CD8-positive, alpha-beta memory T cell (primary cell): ENCODE measurements around the gene MAP2K3. TPM values are rescaled to one million over a fixed set of nuclear protein-coding genes. Genes with fewer than 3 reads are reported as not detected.
"Not testable (repeated sequence)": the region's sequence is repeated elsewhere in the genome, so short reads cannot be mapped to it uniquely, and the experiment has no call there.

ENCODE experiments used
- CTCF ChIA-PET: fragments of 350-600 bp; sonication (Branson Sonifier 250); formaldehyde crosslinking; loops from one replicate; lab custom pipeline; 2021; ENCODE audit warnings: antibody characterized with exemption; lab: Charles Lee
- POLR2A ChIA-PET: fragments of 350-600 bp; sonication (Branson Sonifier 250); formaldehyde crosslinking; loops from one replicate; lab custom pipeline; 2021; ENCODE audit warnings: antibody characterized with exemption; lab: Charles Lee
- DNase-seq, 5 donors: peaks; one replicate each; pipeline versions ENCODE4 v3.0.0 to v3.0.0-alpha.2; 2020 to 2022; ENCODE audit warnings: mixed read lengths in 1 of 5
- H3K27ac ChIP-seq: one replicate; pipeline ENCODE4 v1.7.0; 2013; ENCODE audit warnings: low read depth, mild to moderate bottlenecking, low read length, moderate library complexity
- H3K27me3 ChIP-seq: 2 replicates; pipeline ENCODE4 v1.7.0; 2013; ENCODE audit warnings: low read length, mild to moderate bottlenecking; ENCODE audit not compliant: insufficient read depth, poor library complexity, severe bottlenecking
- H3K36me3 ChIP-seq: 2 replicates; pipeline ENCODE4 v1.7.0; 2013; ENCODE audit warnings: mild to moderate bottlenecking, low read length, moderate library complexity; ENCODE audit not compliant: insufficient read depth
- H3K4me1 ChIP-seq: 2 replicates; pipeline ENCODE4 v1.7.0; 2013; ENCODE audit warnings: mild to moderate bottlenecking, low read length, moderate library complexity; ENCODE audit not compliant: insufficient read depth
- H3K4me3 ChIP-seq: 2 replicates; pipeline ENCODE4 v1.7.0; 2013; ENCODE audit warnings: mild to moderate bottlenecking, low read length
- H3K9me3 ChIP-seq: 2 replicates; pipeline ENCODE4 v1.7.0; 2013; ENCODE audit warnings: mild to moderate bottlenecking, low read length
- H3K27ac Mint-ChIP-seq, 8 donors: one replicate each; pipeline ENCODE4 v1.8.0; 2020 to 2021; ENCODE audit warnings: mixed read lengths in 8 of 8, mild to moderate bottlenecking in 6 of 8, inconsistent platforms in 3 of 8, moderate library complexity in 3 of 8
- H3K27me3 Mint-ChIP-seq, 2 donors: one replicate each; pipeline ENCODE4 v1.8.0; 2020 to 2021; ENCODE audit warnings: mixed read lengths in 2 of 2, mild to moderate bottlenecking in 1 of 2, moderate library complexity in 1 of 2
- H3K36me3 Mint-ChIP-seq, 3 donors: one replicate each; pipeline ENCODE4 v1.8.0; 2020 to 2021; ENCODE audit warnings: mixed read lengths in 3 of 3, inconsistent platforms in 1 of 3, mild to moderate bottlenecking in 1 of 3
- H3K4me1 Mint-ChIP-seq, 3 donors: one replicate each; pipeline ENCODE4 v1.8.0; 2020 to 2021; ENCODE audit warnings: mixed read lengths in 3 of 3, inconsistent platforms in 1 of 3, mild to moderate bottlenecking in 1 of 3
- H3K4me3 Mint-ChIP-seq, 7 donors: one replicate each; pipeline ENCODE4 v1.8.0; 2020 to 2021; ENCODE audit warnings: mixed read lengths in 7 of 7, mild to moderate bottlenecking in 6 of 7, moderate library complexity in 4 of 7, inconsistent platforms in 2 of 7
- H3K9me3 Mint-ChIP-seq, 5 donors: one replicate each; pipeline ENCODE4 v1.8.0; 2020 to 2022; ENCODE audit warnings: mixed read lengths in 5 of 5, mild to moderate bottlenecking in 3 of 5, moderate library complexity in 2 of 5, inconsistent platforms in 1 of 5
- polyA plus RNA-seq: library from polyadenylated mRNA; unstranded; fragments of 300-500 nt; fragmentation: Illumina TruSeq; gene quantifications from one replicate; pipeline ENCODE4 v1.2.3, GENCODE V29; 2021
- total RNA-seq, 2 experiments: library from RNA; stranded (reverse); gene quantifications; one replicate each; pipeline ENCODE4 v1.2.3, GENCODE V29; 2021

Gene MAP2K3
- total and polyA plus RNA-seq, 3 experiments from 2014 or later, result 99.8 to 150 (median 139) TPM

GRCh38 chr17:21318856-21319255, 34.3 kb downstream of the MAP2K3 start:
- H3K27me3 ChIP-seq, H3K27ac ChIP-seq, H3K27ac Mint-ChIP-seq, H3K36me3 ChIP-seq, H3K9me3 Mint-ChIP-seq, H3K4me3 Mint-ChIP-seq, H3K4me1 ChIP-seq, POLR2A ChIA-PET, CTCF ChIA-PET, H3K27me3 Mint-ChIP-seq, H3K9me3 ChIP-seq, H3K4me3 ChIP-seq, H3K4me1 Mint-ChIP-seq: not testable (repeated sequence)
- peaks cover 0 to 14% (median 0%) of the 10 kb centered on the region in 3 donors for H3K36me3 Mint-ChIP-seq
- DNase-seq, result peak in 1 of 5 donors; percentile 39

DNA sequence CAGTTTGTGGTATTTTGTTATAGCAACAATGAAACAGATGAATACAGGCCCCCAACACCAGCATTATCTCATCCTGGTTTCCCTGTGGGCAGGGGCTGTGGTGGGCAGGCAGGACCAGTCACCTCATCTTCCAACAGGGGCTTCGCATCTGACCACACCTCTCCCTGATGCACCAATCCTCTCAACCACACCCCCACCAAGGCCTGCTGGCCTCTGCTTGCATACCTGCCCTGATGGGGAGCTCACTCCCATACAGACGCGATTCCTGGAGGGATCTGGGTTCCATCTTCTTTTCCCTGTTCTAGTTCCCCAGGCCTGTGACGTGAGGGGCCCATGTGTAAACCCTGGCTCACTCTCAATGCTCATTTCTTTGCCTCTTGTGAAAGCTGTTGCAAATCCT, 34.7 kb downstream of the MAP2K3 start:
- H3K9me3 Mint-ChIP-seq, POLR2A ChIA-PET, H3K4me3 ChIP-seq, CTCF ChIA-PET, H3K9me3 ChIP-seq, H3K4me1 ChIP-seq, H3K27me3 Mint-ChIP-seq, H3K27ac ChIP-seq, H3K4me1 Mint-ChIP-seq, H3K36me3 Mint-ChIP-seq, H3K27me3 ChIP-seq, H3K36me3 ChIP-seq: not testable (repeated sequence)
- DNase-seq, result peak in 1 of 5 donors; percentile 29
- H3K27ac Mint-ChIP-seq, result peak overlapping the region in 1 of 8 donors; percentile 43
- peak overlapping the region in 1 of 7 donors; percentile 8 for H3K4me3 Mint-ChIP-seq

DNA sequence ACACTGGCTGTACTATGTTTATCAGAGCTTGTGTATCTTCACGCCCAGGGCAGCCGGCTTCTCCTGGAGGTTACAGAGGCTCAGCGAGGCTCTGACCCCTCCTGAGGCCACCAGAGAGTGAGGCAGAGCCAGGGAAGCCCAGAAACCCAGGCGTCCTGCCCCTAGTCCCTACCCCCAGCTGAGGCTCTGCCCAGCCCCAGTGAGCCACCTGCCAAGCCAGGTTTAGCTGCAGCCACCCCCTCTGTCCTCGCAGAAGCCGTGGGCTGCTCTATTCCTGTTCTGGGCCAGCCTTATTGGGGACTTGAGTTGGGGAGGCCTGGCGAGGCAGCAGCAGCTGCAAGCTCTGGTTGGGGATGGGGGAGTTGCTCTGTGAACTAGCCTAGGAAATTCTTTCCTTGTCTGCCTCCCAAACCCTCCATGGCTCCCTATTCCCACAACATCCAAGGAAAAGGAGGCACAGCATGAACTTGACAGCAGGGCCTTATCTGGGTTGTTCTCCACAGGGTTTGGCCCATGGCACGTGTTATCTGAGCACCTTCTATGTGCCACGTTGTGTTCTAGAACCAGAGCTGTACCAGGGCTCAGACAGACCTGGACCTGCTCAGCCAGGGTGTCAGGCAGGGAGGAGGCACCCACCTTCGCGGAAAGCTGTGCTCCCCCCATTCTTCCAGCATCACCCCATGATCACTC, 35.3 kb downstream of the MAP2K3 start:
- H3K36me3 ChIP-seq, CTCF ChIA-PET, H3K4me1 Mint-ChIP-seq, H3K4me3 ChIP-seq, H3K27ac ChIP-seq, H3K4me1 ChIP-seq, H3K27me3 ChIP-seq, H3K27me3 Mint-ChIP-seq, H3K36me3 Mint-ChIP-seq, H3K27ac Mint-ChIP-seq, POLR2A ChIA-PET, H3K9me3 ChIP-seq, H3K9me3 Mint-ChIP-seq: not testable (repeated sequence)
- DNase-seq, result peak in 1 of 5 donors; percentile 32
- H3K4me3 Mint-ChIP-seq, result peak overlapping the region in 1 of 7 donors; percentile 8

DNA sequence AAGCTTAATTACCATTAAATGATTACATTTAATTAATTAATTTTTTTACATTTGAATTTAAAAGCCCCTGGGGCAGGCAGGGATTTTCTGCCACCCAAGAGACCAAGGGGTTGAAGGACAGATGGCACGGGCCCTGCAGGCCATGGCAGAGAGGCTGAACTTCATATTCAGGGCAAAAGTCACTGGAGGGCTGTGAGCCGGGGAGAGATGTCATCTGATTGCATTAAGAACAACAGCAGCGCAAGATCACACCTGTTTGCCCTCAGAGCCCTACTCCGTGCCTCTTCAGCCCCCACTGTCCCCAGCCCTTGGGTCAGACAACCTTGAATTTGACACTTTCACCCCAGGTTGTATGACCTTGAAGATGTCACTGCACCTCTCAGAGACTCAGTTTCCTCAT, 35.9 kb downstream of the MAP2K3 start:
- H3K4me1 ChIP-seq, H3K36me3 ChIP-seq, H3K27ac Mint-ChIP-seq, H3K9me3 Mint-ChIP-seq, H3K36me3 Mint-ChIP-seq, H3K27ac ChIP-seq, H3K4me1 Mint-ChIP-seq, H3K4me3 ChIP-seq, H3K27me3 Mint-ChIP-seq, CTCF ChIA-PET, H3K27me3 ChIP-seq, H3K9me3 ChIP-seq, POLR2A ChIA-PET: not testable (repeated sequence)
- peak overlapping the region in 2 of 7 donors; percentile 44 to 76 for H3K4me3 Mint-ChIP-seq
- DNase-seq, result peak in 1 of 5 donors; percentile 39

- CTCF ChIA-PET, result not testable (repeated sequence)
These were observed 36.5 kb downstream of the MAP2K3 start for GRCh38 chr17:21321061-21321460.

DNA sequence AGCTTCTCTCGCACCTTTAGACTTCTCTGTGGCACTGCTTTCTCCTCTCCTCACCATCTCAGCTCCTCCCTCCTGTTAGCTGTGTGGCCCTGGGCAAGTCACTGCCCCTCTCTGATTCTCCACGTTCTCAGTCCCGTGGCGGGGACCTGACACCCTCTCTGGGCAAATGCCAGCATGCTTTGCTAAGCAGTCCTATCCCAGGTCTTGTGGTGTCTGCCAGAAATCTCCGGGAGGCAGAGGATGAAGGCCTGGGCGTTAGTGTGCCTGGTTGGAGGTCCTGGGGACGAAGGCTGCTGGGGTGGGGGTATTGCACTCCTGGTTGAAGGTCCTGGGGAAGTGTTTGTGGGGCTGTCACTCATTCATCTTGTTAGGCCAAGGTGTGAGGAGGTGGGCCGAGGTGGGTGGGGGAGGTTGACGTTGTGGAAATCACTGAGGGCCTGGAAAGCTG, 37.3 kb downstream of the MAP2K3 start:
- H3K9me3 Mint-ChIP-seq, H3K4me1 ChIP-seq, CTCF ChIA-PET, H3K36me3 ChIP-seq, H3K4me3 ChIP-seq, H3K27me3 ChIP-seq, H3K9me3 ChIP-seq, H3K27ac ChIP-seq, H3K27ac Mint-ChIP-seq, POLR2A ChIA-PET, H3K27me3 Mint-ChIP-seq, H3K4me1 Mint-ChIP-seq, H3K36me3 Mint-ChIP-seq: not testable (repeated sequence)
- peak in 1 of 5 donors; percentile 48 for DNase-seq
- peak overlapping the region in 2 of 7 donors; percentile 36 to 39 for H3K4me3 Mint-ChIP-seq

More at GRCh38 chr17:21321061-21321460, 36.5 kb downstream of the MAP2K3 start:
- DNase-seq, result peak in 1 of 5 donors; percentile 22
- H3K4me1 ChIP-seq, POLR2A ChIA-PET, H3K36me3 ChIP-seq, H3K27me3 Mint-ChIP-seq, H3K36me3 Mint-ChIP-seq, H3K4me3 ChIP-seq, H3K27ac ChIP-seq, H3K9me3 ChIP-seq, H3K27me3 ChIP-seq, H3K4me1 Mint-ChIP-seq, H3K27ac Mint-ChIP-seq, H3K9me3 Mint-ChIP-seq: not testable (repeated sequence)
- H3K4me3 Mint-ChIP-seq, result peak overlapping the region in 1 of 7 donors; percentile 40

- DNase-seq, H3K4me1 ChIP-seq, CTCF ChIA-PET, POLR2A ChIA-PET, H3K27ac ChIP-seq, H3K36me3 Mint-ChIP-seq, H3K9me3 Mint-ChIP-seq, H3K27me3 ChIP-seq, H3K9me3 ChIP-seq, H3K27me3 Mint-ChIP-seq, H3K4me1 Mint-ChIP-seq, H3K36me3 ChIP-seq: not testable (repeated sequence)
- Mint-ChIP-seq H3K4me3 (peak overlapping the region; percentile 86 to 98 (median 96)), H3K27ac (peak overlapping the region in 7 of 8 donors; percentile 50 to 95 (median 90))
- peak overlapping the region; percentile 79 for H3K4me3 ChIP-seq
These were observed 39.0 kb downstream of the MAP2K3 start for GRCh38 chr17:21323257-21324111.

- H3K27me3 ChIP-seq, H3K4me1 ChIP-seq, H3K27ac Mint-ChIP-seq, H3K9me3 ChIP-seq, H3K9me3 Mint-ChIP-seq, H3K4me1 Mint-ChIP-seq, H3K27ac ChIP-seq, H3K36me3 ChIP-seq, POLR2A ChIA-PET, H3K4me3 ChIP-seq, CTCF ChIA-PET, H3K36me3 Mint-ChIP-seq, H3K27me3 Mint-ChIP-seq, DNase-seq: not testable (repeated sequence)
- peak overlapping the region in 1 of 7 donors; percentile 51 for H3K4me3 Mint-ChIP-seq
These were observed 40.2 kb downstream of the MAP2K3 start for GRCh38 chr17:21324741-21325140.
